OCI-M2 (cell line): ENCODE results near the gene GLMN.
"Not testable (repeated sequence)": the region's sequence is repeated elsewhere in the genome, so short reads cannot be mapped to it uniquely, and the experiment has no call there.

Experiments used
- DNase-seq: peaks from one replicate; lab custom pipeline; 2025; ENCODE audit not compliant: unreplicated experiment; lab: John Stamatoyannopoulos, UW

The GLMN gene

DNA sequence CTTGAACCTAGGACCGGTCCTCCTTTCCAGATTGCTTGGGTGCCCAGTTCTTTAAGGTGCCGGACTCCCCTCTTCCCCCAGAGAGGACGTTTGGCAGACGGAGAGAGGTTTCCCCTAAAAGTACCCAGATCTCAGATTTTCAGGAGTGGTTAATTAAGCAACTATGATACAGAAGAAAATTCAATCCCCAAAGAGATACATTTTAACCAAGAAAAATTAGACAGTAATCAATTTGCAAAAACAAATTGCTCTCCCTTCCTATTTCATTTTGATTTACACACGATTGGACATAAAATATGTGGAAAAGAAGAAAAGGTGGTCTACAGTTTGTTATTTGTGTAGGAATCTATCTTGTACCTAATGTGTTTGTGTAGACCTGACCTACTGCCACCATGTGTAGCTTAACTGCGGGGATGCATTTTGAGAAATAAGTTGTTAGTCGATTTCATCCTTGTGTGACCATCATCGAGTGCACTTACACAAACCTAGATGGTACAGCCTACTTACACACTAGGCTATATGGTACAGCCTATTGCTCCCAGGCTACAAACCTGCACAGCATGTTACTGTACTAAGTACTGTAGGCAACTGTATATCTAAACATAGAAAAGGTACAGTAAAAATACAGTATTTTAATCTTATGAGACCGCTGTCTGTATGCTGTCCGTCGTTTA lies 827 bp upstream of the GLMN start:
- no peak for DNase-seq

- no peak for DNase-seq
Measured at GRCh38 chr1:92298213-92298572, 594 bp downstream of the GLMN start.

- DNase-seq = no peak
Measured at GRCh38 chr1:92291372-92291999, 7.3 kb downstream of the GLMN start.

DNA sequence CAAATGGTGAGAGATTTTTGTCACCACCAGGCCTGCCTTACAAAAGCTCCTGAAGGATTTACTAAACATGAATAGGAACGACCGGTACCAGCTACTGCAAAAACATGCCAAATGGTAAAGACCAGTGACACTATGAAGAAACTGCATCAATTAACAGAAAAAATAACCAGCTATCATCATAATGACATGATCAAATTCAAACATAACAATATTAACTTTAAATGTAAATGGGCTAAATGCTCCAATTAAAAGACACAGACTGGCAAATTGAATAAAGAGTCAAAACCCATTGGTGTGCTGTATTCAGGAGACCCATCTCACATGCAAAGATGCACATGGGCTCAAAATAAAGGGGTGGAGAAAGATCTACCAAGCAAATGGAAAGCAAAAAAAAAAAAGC lies 17.4 kb downstream of the GLMN start:
- DNase-seq = not testable (repeated sequence)

DNA sequence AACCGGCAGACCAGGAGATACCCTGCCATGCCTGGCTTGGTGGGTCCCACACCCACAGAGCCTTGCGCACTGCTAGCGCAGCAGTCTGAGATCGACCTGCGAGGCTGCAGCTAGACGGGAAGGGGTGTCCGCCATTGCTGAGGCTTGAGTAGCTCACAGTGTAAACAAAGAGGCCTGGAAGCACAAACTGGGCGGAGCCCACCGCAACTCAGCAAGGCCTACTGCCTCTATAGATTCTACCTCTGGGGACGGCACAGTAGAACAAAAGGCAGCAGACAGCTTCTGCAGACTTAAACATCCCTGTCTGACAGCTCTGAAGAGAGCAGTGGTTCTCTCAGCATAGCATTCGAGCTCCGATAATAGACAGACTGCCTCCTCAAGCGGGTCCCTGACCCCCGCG lies 19.0 kb downstream of the GLMN start:
- not testable (repeated sequence) for DNase-seq

- no peak for DNase-seq
Measured at GRCh38 chr1:92277105-92277723, 21.6 kb downstream of the GLMN start.

GRCh38 chr1:92276082-92276481 lies 22.7 kb downstream of the GLMN start:
- no peak for DNase-seq

DNA sequence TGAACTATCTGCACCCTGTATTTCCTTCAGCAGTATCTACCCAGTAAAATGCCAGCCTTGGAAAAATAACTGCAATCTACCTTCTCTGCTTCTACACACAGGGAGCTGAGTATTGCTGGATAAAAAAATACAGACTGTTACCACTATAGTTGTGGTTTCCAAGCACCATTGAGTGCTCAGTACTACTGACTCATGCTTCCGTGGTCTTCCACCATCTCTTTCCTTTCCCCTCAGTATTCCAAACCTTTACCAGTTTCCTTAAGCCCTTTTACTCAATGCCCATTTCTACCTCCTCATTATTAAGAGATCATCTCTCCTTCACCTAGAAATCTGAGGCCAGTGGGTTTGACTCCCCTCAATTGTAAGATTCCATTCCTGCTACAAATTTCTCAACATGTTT lies 23.8 kb downstream of the GLMN start:
- no peak for DNase-seq

DNA sequence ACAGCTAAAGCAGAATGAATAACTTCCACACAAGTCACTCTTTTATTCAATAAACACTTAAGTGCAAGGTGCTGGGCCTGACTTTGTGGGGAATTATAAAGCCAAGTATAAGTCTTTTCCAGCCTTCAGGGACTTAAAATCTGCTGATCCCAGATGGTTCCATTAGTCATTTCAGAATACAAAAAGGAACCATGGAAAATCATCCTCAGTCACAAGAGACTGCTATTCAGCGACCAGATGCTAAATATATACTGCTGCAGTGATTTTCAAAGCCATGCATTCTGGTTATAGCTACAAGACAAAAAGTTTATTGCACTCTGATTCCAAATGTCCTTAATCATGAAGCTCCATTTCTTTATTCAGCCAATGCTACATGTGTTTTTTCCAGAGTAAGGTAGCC lies 25.7 kb downstream of the GLMN start:
- DNase-seq = no peak

- DNase-seq = no peak
Measured at GRCh38 chr1:92262516-92262915, 36.3 kb downstream of the GLMN start.

DNA sequence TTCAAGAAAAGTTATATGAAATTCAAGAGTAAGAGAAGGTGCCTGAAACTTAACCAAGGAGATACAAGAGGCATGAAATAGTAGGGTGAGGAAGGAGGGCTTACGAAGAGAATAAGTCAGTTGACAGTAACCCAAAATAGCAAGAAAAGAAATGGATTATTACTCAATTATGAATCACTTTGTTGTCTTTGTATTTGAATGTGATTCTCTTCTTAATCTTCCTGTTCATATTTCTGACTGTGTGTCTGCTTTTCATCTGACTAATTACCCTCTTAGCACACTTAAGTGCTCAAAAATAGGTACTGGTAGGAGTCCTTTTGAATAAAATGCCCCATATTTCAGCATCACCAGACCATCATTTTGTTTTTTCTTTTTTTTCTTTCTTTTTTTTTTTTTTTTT lies 39.4 kb downstream of the GLMN start:
- DNase-seq = no peak

- not testable (repeated sequence) for DNase-seq
Measured at GRCh38 chr1:92254714-92255113, 44.1 kb downstream of the GLMN start.

DNA sequence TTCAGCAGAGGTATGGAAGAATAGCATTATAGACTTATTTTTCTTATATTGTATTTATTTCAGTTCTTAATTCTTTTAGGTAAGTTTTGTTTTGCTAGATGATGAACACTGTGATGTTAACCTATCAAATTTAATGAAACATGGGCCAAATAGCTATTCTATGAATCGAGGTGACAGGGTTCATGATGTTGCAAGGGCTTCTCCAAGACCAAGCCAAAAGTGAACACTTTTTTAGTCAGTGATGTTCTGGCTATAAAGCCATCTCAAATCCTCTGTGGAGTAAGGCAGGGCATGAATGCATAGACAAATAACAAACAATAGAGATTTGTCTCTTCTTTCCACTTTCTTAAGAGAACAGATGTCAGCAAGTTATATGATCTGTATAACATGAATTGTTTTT lies 54.4 kb downstream of the GLMN start:
- DNase-seq = no peak

DNA sequence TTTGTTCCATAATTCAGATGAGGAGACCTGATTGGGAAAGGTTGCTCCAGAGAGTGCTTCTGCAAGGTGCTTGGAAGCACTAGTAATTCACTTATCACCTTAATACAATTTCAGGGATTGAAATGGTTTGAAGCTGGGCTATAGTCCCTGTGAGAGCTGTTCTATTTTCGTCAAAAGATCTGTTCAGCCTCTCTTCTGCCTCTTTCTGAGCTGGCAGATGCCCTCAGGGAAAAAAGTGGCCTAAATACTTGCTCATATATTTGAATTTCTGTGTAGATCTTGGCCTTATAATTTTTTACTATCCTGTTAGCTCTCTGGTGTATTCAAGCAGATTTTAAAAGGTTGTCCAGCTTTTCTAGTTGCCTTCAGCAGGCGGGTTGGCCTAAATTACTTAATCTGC lies 58.8 kb downstream of the GLMN start:
- DNase-seq = no peak

GRCh38 chr1:92230736-92231135 lies 68.1 kb downstream of the GLMN start:
- no peak for DNase-seq

DNA sequence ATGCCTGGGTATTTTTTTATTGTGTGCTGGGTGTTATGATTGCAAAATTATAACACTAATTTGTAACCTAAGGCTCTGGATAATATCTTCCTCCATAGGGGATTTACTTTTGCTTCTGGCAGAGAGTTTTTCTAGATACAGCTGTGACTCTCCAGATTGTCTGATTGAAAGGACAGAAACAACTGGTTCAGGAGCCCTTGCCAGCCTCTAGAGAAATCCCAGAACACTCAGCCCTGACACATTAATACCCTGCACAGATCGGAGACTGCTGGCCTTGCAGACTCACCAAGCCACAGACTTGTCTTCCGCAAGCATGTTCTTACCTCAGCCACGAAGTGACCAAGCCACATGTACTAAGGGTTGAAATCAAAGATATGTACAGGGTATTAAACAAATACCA lies 70.4 kb downstream of the GLMN start:
- no peak for DNase-seq

DNA sequence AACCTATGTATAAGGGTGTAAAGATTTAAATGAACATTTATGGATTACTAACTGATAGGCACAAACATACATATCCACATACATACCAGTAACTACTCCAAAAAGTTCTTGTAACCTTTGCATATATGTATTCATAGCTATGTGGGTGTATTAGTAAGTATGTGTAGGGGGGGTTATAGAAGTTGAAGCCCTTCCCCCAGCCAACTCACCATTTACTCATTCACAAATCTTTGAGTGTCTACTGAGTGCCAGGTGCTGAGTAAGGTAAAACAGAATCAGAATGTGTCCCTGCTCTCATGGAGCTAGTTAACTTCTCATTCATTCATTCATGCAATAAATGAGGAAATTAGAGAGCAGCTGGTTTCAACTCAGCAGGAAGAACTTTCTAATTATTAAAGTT lies 79.8 kb downstream of the GLMN start:
- no peak for DNase-seq

GRCh38 chr1:92218559-92218958 lies 80.2 kb downstream of the GLMN start:
- no peak for DNase-seq

DNA sequence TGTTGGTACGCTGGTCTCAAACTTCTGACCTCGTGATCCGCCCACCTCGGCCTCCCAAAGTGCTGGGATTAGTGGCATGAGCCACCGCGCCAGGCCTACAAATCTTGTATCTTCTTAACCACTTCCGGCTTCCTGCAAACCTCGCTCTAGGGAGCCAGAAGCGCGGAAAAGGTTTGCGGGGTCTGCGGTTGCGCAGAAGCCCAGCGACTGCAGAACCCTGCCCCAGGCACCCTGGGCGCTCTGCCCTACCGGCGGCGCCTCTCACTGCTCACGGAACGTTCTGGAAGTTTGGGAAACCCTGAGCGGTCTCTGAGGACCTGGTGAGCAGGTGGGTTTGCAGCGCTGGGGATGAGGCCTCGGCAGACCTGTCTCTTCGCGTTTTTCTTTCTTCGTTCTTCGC lies 81.1 kb downstream of the GLMN start, which contains the start of gene C1orf146:
C1orf146 (plus strand) TSS at position 195 of the 400 bp plus-strand sequence. CDS start 13,506 bp downstream, outside the sequence.
- DNase-seq = no peak

GRCh38 chr1:92211166-92211565 lies 87.6 kb downstream of the GLMN start:
- DNase-seq = no peak

GRCh38 chr1:92210701-92211100 lies 88.1 kb downstream of the GLMN start:
- no peak for DNase-seq

DNA sequence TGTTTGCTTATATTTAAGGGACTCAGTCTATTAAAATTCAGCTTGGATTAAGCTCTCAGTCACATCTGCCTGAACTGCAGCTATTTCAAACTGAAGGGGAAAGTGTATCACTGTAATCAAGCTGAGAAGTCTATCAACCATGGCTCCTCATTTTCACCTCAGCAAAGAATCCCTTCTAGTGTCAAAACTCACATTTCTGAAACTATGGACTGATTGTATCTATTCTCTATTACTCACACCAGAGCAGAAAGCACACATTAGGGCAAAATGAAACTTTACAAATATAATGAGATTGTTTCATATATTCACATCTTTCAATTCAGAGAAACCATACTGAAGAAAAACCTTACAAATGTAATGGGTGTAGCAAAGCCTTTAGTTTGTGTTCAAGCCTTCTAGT lies 95.7 kb downstream of the GLMN start:
- DNase-seq = no peak

DNA sequence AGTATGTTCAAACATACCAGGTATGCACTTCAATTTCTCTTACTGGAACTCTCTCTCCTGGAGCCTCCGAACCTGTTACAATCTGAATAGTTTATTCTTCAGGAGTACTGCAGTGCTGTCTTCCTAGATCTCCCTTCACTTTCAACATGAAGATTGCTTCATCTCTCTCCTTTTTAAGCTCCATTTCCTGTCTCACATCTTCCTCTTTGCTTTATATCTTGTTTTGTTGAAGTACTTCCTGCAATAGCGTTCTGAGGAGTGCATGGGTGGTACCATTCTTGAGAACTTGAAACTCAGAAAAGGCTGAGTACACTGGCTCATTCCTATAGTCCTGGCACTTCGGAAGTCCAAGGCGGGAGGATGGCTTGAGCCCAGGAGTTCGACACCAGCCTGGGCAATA lies 96.8 kb downstream of the GLMN start:
- no peak for DNase-seq
